ENCODE measurements around the gene ITPK1. TPM values are rescaled to one million over a fixed set of nuclear protein-coding genes. Genes with fewer than 3 reads are reported as not detected.

ITPK1 gene
- total RNA-seq, 1 experiment from 2014 or later: 56.2 TPM

DNA sequence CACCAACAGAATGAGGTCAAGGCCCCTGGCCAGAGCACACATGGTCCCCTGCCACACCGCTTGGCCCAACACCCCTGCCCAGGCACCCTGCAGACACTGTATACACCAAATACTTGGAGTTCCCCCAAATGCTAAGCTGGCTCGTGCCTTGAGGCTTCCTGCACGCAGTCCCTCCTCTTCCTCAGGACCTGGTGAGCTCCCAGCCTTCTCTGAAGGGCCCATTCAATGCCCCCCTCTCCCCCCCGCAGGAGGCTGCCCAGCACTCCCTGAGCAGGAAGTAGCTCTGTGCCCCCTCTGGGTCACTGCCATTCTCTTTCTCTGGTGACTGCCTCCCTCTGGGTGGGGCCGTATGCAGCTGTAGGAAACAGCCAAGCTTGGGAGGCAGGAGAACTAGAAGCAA, 75.3 kb downstream of the ITPK1 start:
- DNase-seq (ENCODE audit: low read depth in 1 of 2, low spot score in 2 of 2): no peak
- no peaks in the 10 kb centered on the region for H3K9me3 ChIP-seq (replicated peaks)
- no peaks in the 10 kb centered on the region for H3K27me3 ChIP-seq (replicated peaks)
- peaks cover 99% of the 10 kb centered on the region for H3K4me1 ChIP-seq (replicated peaks)
- H3K27ac ChIP-seq: peak overlapping the region; percentile 90; the same call in 1 of the 2 replicates
- peaks cover 3% of the 10 kb centered on the region; the same call in 1 of the 2 replicates for H3K36me3 ChIP-seq
- H3K4me3 ChIP-seq: no peak overlapping the region

DNA sequence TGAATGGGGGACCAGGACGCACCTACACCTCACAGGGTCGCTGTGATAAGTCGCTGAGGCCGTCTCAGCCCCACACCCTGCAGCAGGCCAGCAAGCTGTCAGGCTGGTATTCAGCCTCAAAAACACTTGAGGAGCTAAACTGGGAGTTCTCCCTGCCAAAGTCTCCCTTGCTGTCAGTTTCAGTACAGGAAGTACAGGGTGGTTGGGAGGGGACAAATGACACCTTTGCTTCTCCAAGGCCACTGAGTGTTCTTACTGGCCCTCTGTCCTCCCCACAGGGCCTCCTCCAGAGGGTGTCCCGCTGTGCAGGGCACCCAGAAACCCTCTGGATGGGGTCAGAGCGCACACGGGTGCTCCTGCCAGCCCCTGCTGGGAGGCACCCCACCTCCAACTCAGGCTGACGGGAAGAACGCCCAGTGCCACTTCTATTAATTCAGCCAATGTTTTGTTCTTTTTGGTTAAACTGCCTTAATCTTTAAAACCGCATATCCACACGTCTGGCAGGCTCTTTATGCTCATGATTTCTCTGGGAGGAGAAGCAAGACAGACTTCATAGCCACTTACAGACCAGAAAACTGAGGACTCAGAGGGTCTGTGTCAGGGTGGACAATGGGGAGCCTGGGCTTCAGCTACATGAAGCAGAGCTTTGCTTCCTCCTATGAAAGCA, 75.9 kb downstream of the ITPK1 start:
- no peaks in the 10 kb centered on the region for H3K9me3 ChIP-seq (replicated peaks)
- H3K4me1 ChIP-seq (replicated peaks): peaks cover 99% of the 10 kb centered on the region

GRCh38 chr14:93037351-93037750, 78.4 kb downstream of the ITPK1 start:
- H3K9me3 ChIP-seq (replicated peaks): no peaks in the 10 kb centered on the region
- peak overlapping the region; percentile 90 for H3K27ac ChIP-seq
- no peaks in the 10 kb centered on the region for H3K36me3 ChIP-seq
- H3K4me3 ChIP-seq: no peak overlapping the region
- H3K4me1 ChIP-seq (replicated peaks): peaks cover 100% of the 10 kb centered on the region
- H3K27me3 ChIP-seq (replicated peaks): no peaks in the 10 kb centered on the region
- no peak for DNase-seq (ENCODE audit: low read depth in 1 of 2, low spot score in 2 of 2)

More for the DNA sequence above, 75.9 kb downstream of the ITPK1 start:
- Histone ChIP-seq H3K36me3 (no peaks in the 10 kb centered on the region; the same call in 1 of the 2 replicates), H3K27ac (peak overlapping the region; percentile 90), H3K27me3 (replicated peaks) (no peaks in the 10 kb centered on the region), H3K4me3 (no peak overlapping the region)
- DNase-seq (ENCODE audit: low read depth in 1 of 2, low spot score in 2 of 2): no peak

DNA sequence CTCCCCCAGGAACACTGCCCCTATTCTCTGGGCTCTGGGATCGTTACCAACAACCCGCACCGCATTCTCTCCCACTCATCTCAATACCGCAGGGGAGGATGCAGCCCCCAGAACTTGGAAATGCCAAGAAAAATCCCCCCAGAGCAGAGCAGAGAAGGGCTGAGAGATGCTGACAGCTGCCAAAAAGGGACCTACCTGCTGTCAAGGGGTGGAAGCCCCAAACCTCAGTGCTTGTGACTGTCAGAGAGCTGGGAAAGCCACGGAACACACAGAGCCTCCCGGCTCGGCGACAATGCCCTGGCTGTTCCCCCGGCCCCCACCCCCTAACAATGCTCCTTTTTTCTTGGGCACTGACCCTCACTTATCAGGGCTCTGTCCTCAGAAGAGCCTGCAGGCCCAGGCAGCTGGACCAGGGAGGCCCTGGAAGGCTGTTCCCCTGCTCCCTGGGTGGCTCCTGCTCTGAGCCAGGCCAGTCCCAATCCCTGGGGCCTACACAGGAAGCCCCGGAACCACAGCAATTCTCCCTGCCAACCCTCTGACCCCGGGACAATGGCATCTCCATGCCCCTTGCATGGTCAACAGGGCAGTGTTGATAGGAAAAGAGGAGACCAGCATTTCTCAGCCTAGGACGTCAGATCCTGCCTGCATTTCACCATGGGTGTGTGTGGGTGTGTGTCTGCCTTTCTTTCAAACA, 78.9 kb downstream of the ITPK1 start:
- H3K9me3 ChIP-seq (replicated peaks): no peaks in the 10 kb centered on the region
- H3K4me3 ChIP-seq: no peak overlapping the region
- peaks cover 100% of the 10 kb centered on the region for H3K4me1 ChIP-seq (replicated peaks)
- H3K27ac ChIP-seq: peak overlapping the region; percentile 90
- no peaks in the 10 kb centered on the region for H3K27me3 ChIP-seq (replicated peaks)
- no peaks in the 10 kb centered on the region for H3K36me3 ChIP-seq
- DNase-seq (ENCODE audit: low read depth in 1 of 2, low spot score in 2 of 2): peak in 1 of 2 experiments; percentile 64

- peaks cover 100% of the 10 kb centered on the region for H3K4me1 ChIP-seq (replicated peaks)
- no peaks in the 10 kb centered on the region for H3K36me3 ChIP-seq
- no peak overlapping the region for H3K4me3 ChIP-seq
- H3K9me3 ChIP-seq (replicated peaks): no peaks in the 10 kb centered on the region
- no peaks in the 10 kb centered on the region for H3K27me3 ChIP-seq (replicated peaks)
- H3K27ac ChIP-seq: peak overlapping the region; percentile 90
- peak; percentile 84 to 88 for DNase-seq (ENCODE audit: low read depth in 1 of 2, low spot score in 2 of 2)
Observed at GRCh38 chr14:93035917-93036651, 79.6 kb downstream of the ITPK1 start.

DNA sequence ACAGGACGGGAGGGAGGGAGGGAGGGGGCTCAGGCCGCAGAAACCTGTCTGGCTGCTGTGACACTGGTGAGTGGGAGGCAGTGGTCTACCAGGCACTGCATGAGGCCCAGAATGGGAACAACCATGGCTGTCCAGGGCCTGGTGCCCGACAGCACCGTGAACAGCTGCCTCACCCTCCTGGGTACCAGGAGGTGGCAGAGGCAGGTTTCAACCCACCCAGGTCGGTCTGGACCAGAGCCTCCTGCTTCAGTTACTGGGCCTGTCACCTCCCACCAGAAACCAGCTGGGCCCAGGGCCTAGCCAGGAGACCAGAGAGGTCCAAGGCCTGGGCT, 80.2 kb downstream of the ITPK1 start:
- no peak for DNase-seq (ENCODE audit: low read depth in 1 of 2, low spot score in 2 of 2)
- H3K9me3 ChIP-seq (replicated peaks): no peaks in the 10 kb centered on the region
- peaks cover 100% of the 10 kb centered on the region for H3K4me1 ChIP-seq (replicated peaks)
- peak overlapping the region; percentile 90 for H3K27ac ChIP-seq
- no peaks in the 10 kb centered on the region for H3K27me3 ChIP-seq (replicated peaks)
- H3K36me3 ChIP-seq: no peaks in the 10 kb centered on the region
- H3K4me3 ChIP-seq: no peak overlapping the region

- DNase-seq (ENCODE audit: low read depth in 1 of 2, low spot score in 2 of 2): no peak
- no peak overlapping the region for H3K4me3 ChIP-seq
- peaks cover 100% of the 10 kb centered on the region for H3K4me1 ChIP-seq (replicated peaks)
- no peaks in the 10 kb centered on the region for H3K9me3 ChIP-seq (replicated peaks)
- H3K27ac ChIP-seq: peak overlapping the region; percentile 32
- no peaks in the 10 kb centered on the region for H3K27me3 ChIP-seq (replicated peaks)
- H3K36me3 ChIP-seq: no peaks in the 10 kb centered on the region
Observed at GRCh38 chr14:93034671-93034994, 81.1 kb downstream of the ITPK1 start.

- Histone ChIP-seq H3K4me1 (replicated peaks) (peaks cover 100% of the 10 kb centered on the region), H3K27ac (peak overlapping the region; percentile 67), H3K4me3 (peak overlapping the region; percentile 5; the same call in 1 of the 2 replicates), H3K9me3 (replicated peaks) (no peaks in the 10 kb centered on the region), H3K27me3 (replicated peaks) (no peaks in the 10 kb centered on the region), H3K36me3 (no peaks in the 10 kb centered on the region)
- DNase-seq (ENCODE audit: low read depth in 1 of 2, low spot score in 2 of 2): no peak
Observed at GRCh38 chr14:93033983-93034670, 81.6 kb downstream of the ITPK1 start.

DNA sequence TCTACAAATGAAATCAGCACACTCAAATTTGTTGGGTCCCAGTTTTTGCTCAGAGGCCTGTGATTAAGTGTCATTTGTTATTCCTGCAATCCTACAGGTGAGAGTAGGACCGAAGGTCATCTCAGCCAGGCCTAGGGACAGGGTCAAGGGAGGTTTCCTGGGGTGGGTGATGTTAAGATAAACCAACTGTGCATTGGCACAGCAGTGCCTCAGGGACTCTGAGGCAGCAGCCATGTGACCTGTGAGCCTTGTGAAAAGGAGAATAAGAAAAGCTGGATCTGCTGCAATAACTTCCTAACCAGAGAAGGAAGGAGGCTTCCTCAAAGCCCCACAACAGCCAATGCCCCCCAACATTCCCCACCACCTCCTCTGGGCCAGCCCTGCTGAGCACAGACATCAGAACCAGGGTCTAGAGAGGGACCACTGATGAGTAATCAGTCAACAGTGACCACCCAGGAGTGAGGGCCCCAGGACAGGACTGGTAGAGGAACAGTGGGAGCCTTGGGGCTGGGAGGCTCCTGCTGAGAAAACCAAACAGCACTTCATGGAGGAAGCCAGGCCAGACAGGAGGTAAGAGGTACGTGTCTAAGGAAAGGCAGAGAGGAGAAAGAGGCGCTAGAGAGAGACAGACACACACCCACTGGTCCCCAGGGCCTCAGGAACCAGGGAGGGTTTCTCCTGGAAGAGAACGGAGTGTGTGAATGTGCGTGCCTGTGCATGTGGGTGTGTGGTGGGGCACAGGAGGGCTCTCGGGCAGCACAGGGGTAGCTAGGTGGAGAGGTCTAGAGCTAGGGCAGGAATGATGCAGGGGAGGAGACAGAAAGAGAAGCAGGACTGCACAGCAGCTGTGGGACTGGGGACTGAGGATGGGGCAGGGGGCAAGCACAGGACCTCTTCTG, 82.4 kb downstream of the ITPK1 start:
- H3K4me3 ChIP-seq: peak overlapping the region; percentile 5; the same call in 1 of the 2 replicates
- H3K27me3 ChIP-seq (replicated peaks): no peaks in the 10 kb centered on the region
- peak; percentile 82 to 88 for DNase-seq (ENCODE audit: low read depth in 1 of 2, low spot score in 2 of 2)
- H3K36me3 ChIP-seq: no peaks in the 10 kb centered on the region
- no peaks in the 10 kb centered on the region for H3K9me3 ChIP-seq (replicated peaks)
- H3K27ac ChIP-seq: peak overlapping the region; percentile 67
- peaks cover 100% of the 10 kb centered on the region for H3K4me1 ChIP-seq (replicated peaks)

GRCh38 chr14:93032421-93032936, 83.2 kb downstream of the ITPK1 start:
- Histone ChIP-seq H3K27me3 (replicated peaks) (no peaks in the 10 kb centered on the region), H3K36me3 (peaks cover 3% of the 10 kb centered on the region; the same call in 1 of the 2 replicates), H3K4me3 (no peak overlapping the region), H3K9me3 (replicated peaks) (no peaks in the 10 kb centered on the region), H3K27ac (peak overlapping the region; percentile 67), H3K4me1 (replicated peaks) (peaks cover 92% of the 10 kb centered on the region)
- DNase-seq (ENCODE audit: low read depth in 1 of 2, low spot score in 2 of 2): peak; percentile 76 to 81

DNA sequence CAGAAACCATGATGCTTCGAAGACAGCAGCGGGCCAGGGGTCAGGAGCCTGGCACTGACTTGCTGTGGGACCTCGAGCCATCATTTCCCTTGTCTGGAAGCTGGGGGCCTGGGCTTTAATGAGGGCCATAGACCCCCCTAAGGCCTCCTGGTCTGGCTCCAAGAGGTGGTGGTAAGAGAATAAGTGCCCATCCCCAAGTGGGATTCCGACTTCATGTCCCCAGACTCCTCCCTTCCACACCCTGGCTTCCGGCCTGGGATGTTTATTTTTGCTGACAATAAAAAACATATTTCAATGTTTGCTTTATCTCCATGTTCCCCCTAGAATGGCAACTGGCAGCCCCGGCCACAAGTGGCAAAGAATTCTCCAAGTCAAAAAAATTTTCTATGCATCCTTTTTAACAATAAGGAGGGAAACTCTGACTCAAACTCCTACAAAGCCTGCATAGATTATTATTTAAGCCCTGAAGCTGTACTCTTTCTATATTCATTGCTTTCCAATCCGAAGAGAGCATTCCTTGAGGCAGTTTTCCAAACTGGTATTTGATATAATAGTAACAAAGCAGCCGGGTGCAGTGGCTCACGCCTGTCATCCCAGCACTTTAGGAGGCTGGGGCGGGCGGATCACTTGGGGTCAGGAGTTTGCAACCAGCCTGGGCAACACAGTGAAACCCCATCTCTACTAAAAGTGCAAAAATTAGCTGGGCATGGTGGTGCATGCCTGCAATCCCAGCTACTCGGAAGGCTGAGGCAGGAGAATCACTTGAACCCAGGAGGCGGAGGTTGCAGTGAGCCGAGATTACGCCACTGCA, 84.0 kb downstream of the ITPK1 start:
- no peak overlapping the region for H3K4me3 ChIP-seq
- no peaks in the 10 kb centered on the region for H3K9me3 ChIP-seq (replicated peaks)
- H3K27me3 ChIP-seq (replicated peaks): no peaks in the 10 kb centered on the region
- peaks cover 85% of the 10 kb centered on the region for H3K4me1 ChIP-seq (replicated peaks)
- DNase-seq (ENCODE audit: low read depth in 1 of 2, low spot score in 2 of 2): peak in 1 of 2 experiments; percentile 63
- H3K36me3 ChIP-seq: peaks cover 3% of the 10 kb centered on the region; the same call in 1 of the 2 replicates
- H3K27ac ChIP-seq: peak overlapping the region; percentile 67

GRCh38 chr14:93030761-93031160, 85.0 kb downstream of the ITPK1 start:
- Histone ChIP-seq H3K27ac (peak overlapping the region; percentile 67), H3K4me3 (no peak overlapping the region), H3K9me3 (replicated peaks) (no peaks in the 10 kb centered on the region), H3K36me3 (peaks cover 3% of the 10 kb centered on the region; the same call in 1 of the 2 replicates), H3K4me1 (replicated peaks) (peaks cover 75% of the 10 kb centered on the region), H3K27me3 (replicated peaks) (no peaks in the 10 kb centered on the region)
- no peak for DNase-seq (ENCODE audit: low read depth in 1 of 2, low spot score in 2 of 2)
